ENCODE measurements around the gene GABRE.

The GABRE gene

DNA sequence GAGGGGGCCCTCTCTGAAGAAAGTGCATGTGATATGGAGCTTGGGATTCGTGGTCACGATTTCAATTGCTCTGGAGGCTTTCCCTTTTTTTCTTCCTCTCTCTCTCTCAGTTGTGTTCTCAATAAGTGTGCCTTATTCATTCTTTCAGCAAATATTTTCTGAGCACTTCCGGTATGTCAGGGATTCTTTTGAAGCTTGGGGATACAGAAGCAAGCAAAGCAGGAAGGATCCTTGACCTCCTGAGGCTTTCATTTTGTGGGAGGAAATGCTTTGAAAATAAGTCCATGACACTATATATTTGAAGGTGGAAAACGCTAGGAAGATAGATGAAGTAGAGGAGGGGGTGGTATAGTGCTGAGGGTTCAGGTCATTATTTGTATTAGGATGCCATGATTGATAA, 12.6 kb upstream of the GABRE start:
- TF ChIP-seq, protein P1, sequence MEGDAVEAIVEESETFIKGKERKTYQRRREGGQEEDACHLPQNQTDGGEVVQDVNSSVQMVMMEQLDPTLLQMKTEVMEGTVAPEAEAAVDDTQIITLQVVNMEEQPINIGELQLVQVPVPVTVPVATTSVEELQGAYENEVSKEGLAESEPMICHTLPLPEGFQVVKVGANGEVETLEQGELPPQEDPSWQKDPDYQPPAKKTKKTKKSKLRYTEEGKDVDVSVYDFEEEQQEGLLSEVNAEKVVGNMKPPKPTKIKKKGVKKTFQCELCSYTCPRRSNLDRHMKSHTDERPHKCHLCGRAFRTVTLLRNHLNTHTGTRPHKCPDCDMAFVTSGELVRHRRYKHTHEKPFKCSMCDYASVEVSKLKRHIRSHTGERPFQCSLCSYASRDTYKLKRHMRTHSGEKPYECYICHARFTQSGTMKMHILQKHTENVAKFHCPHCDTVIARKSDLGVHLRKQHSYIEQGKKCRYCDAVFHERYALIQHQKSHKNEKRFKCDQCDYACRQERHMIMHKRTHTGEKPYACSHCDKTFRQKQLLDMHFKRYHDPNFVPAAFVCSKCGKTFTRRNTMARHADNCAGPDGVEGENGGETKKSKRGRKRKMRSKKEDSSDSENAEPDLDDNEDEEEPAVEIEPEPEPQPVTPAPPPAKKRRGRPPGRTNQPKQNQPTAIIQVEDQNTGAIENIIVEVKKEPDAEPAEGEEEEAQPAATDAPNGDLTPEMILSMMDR (conservative IDR thresholded peaks at IDR 0.05), result no peak
- H3K27ac ChIP-seq, result no peak overlapping the region

DNA sequence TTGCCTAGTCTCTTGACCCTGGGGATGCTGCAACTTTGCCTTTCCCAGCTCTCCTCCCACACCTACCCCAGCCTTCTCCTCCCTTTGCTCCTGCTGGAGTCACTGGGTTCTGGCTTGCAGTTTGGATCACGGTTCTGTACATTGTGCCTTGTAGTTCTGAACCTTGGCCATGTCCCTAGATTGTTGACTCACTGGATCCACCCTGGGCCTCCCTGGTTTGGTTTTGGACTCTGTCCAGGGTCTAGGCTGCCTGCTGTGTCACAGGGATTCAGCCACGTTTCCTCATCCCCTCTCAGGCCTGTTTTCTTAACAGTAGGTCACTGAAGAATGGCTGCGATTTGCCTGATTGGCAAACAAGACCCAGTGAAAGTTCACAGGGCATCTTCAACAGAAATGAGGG, 11.5 kb upstream of the GABRE start:
- H3K27ac ChIP-seq, result no peak overlapping the region

DNA sequence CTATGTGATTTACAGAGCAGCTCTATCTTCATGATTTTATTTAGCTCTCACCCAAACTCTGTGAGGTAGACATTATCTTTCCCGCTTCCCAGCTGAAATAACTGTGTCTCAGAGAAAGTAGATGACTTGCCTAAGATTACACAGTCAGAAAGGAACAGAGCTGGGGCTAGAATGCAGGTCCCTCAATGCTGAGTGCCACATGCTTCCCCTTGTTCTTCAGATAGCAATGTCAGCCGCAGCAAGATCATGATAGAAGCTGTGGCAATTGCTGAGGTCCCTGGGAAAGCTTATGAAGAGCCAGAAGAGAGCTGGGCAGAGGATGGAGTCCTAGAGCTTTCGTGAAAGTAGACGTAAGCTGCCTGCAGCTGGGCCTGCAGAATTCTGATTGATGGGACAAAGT, 11.1 kb upstream of the GABRE start:
- TF ChIP-seq, protein P1 (conservative IDR thresholded peaks at IDR 0.05), result no peak
- no peak overlapping the region for H3K27ac ChIP-seq

More for the DNA sequence above, 11.5 kb upstream of the GABRE start:
- TF ChIP-seq, protein P1 (conservative IDR thresholded peaks at IDR 0.05), result no peak

DNA sequence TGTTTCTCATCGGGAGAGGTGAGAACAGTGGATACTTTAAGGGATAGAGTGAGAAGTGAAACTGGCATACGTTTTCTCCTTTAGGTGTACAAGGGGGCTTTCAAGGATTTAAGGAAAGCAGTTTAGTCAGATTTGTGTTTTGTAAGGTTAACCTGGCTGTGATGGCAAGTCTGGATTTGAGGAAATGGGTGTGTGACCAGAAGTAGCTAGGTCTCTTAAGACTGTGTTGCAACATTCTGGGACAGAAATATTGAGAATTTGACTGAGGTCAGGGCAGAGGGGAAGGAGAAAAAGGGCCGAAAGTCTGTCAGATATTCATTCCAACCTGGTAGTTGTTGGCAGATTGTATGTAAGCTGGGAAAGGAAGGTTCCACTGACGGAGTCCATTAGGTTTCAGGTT, 10.4 kb upstream of the GABRE start:
- no peak overlapping the region for H3K27ac ChIP-seq
- TF ChIP-seq, protein P1 (conservative IDR thresholded peaks at IDR 0.05), result no peak

DNA sequence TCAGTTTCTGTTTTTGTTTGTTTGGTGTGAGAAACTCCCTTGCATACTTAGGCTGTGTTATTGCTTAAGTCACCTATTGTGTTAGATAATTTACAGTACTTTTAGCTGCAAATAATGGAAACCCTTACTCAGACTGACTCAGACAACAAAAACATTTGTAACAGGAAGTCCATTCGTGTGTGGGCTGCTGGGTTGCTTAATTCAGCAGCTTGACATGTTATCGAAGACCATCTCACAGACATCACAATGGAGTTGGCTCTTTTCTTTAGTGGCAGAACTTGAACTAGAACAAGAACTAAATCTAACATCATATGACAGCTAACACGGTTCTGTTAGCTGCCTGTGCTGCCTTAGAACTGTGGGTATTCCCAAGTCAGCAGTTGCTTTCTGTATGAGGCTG, 9.9 kb upstream of the GABRE start:
- no peak overlapping the region for H3K27ac ChIP-seq
- TF ChIP-seq, protein P1 (conservative IDR thresholded peaks at IDR 0.05), result no peak

DNA sequence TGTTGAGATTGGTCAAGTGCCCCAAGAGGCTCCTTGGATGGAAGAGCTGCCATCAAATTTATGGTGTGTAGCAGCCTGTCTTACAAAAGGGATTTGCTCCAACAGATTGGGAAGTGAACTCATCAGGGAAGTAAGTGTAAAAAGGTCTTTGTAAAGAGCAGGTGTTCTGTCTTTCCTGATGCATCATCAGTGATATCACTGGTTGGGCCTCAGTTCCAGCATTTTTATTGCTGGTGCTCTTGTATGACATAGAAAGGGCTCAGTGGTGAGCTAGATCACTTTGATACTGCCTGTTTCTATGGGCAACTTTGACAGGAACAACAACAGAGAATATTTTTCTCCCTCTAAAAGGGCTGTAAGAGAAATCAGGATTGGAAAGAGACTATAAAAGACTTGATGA, 8.7 kb upstream of the GABRE start:
- H3K27ac ChIP-seq, result no peak overlapping the region
- TF ChIP-seq, protein P1 (conservative IDR thresholded peaks at IDR 0.05), result no peak

DNA sequence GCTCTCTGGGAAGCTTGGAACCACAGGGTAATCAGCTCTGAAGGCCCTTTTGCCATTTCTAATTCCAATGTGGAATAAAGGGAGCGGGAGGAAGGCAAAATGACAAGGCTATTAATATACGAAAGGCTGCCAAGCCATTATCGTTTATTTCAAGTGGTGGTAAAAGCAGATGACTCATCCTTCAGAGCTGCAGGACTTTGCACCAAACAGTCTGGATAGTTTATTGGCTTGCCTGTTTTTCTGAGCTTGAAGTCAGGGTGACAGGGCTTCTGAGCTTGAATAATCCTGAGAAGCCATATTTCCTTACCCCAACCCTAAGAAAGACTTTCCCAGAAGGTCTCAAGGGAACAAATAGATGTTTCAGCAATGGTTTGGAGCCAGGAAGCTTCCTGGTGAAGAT, 7.7 kb upstream of the GABRE start:
- H3K27ac ChIP-seq, result no peak overlapping the region
- TF ChIP-seq, protein P1 (conservative IDR thresholded peaks at IDR 0.05), result no peak

DNA sequence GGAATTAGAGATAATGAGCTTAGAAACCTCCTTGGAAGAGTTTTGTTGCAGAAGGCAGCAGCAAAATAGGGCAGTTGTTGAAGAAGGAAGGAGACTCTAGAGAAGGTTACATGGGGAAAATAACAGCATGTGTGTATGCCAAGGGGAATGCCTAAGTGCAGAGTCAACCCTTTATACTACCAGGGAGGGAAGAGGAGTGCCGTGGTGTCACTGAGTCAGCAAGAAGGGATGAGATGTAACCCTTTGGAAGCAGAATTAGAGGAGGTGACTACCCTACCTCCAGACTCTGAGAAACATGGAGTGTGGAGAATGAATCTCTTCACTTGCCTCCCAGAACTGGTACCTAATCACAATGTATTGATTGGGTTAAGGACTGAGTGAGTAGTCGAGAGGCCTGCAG, 6.7 kb upstream of the GABRE start:
- TF ChIP-seq, protein P1 (conservative IDR thresholded peaks at IDR 0.05), result no peak
- H3K27ac ChIP-seq, result no peak overlapping the region
